ENCODE data around the gene IGFBP3. TPM values are rescaled to one million over a fixed set of nuclear protein-coding genes. Genes with fewer than 3 reads are reported as not detected.

The IGFBP3 gene
- total RNA-seq, 1 donor from 2014 or later, result 1,283 TPM

GRCh38 chr7:45969940-45970339 is 48.9 kb upstream of the IGFBP3 start:
- peaks cover 7% of the 10 kb centered on the region for H3K9me3 Mint-ChIP-seq (ENCODE audit: unreplicated experiment)
- TF ChIP-seq CTCF (IDR thresholded peaks at IDR 0.05; ENCODE audit: insufficient read depth, low read depth, low read length) (no peak), EZH2 (IDR thresholded peaks at IDR 0.05; ENCODE audit: insufficient read depth, low read length) (no peak)
- Histone ChIP-seq H3K9ac (ENCODE audit: low read length) (no peak overlapping the region), H3K9me3 (ENCODE audit: insufficient read depth, low read depth, low read length) (no peaks in the 10 kb centered on the region), H2AFZ (ENCODE audit: low read depth, low read length) (no peak overlapping the region), H3K4me2 (ENCODE audit: low read length) (no peak overlapping the region), H4K20me1 (ENCODE audit: insufficient read depth, low read length) (no peaks in the 10 kb centered on the region), H3K27ac (ENCODE audit: low read depth, low read length) (no peak overlapping the region), H3K4me1 (ENCODE audit: insufficient read depth, low read length) (peaks cover 10% of the 10 kb centered on the region), H3K79me2 (ENCODE audit: insufficient read depth, low read length) (no peaks in the 10 kb centered on the region), H3K27me3 (ENCODE audit: insufficient read depth, low read length) (no peaks in the 10 kb centered on the region), H3K36me3 (ENCODE audit: insufficient read depth, low read length) (no peaks in the 10 kb centered on the region), H3K4me3 (ENCODE audit: insufficient read depth, low read depth, low read length) (no peak overlapping the region)
- peaks cover 19% of the 10 kb centered on the region for H3K4me1 Mint-ChIP-seq (ENCODE audit: low read depth, unreplicated experiment)
- no peak overlapping the region for H3K27ac Mint-ChIP-seq (ENCODE audit: unreplicated experiment)
- no peak for FAIRE-seq
- H3K4me3 Mint-ChIP-seq (ENCODE audit: unreplicated experiment), result no peak overlapping the region
- peaks cover 4% of the 10 kb centered on the region for H3K27me3 Mint-ChIP-seq (ENCODE audit: low read depth, unreplicated experiment)
- H3K36me3 Mint-ChIP-seq (ENCODE audit: low read depth, unreplicated experiment), result peaks cover 11% of the 10 kb centered on the region
- DNase-seq (ENCODE audit: low read depth), result no peak

GRCh38 chr7:45968856-45969541 is 47.9 kb upstream of the IGFBP3 start:
- H4K20me1 ChIP-seq (ENCODE audit: insufficient read depth, low read length), result no peaks in the 10 kb centered on the region
- H3K4me2 ChIP-seq (ENCODE audit: low read length), result no peak overlapping the region
- H3K27ac ChIP-seq (ENCODE audit: low read depth, low read length), result no peak overlapping the region
- peaks cover 9% of the 10 kb centered on the region for H3K36me3 Mint-ChIP-seq (ENCODE audit: low read depth, unreplicated experiment)
- peaks cover 4% of the 10 kb centered on the region for H3K27me3 Mint-ChIP-seq (ENCODE audit: low read depth, unreplicated experiment)
- no peak overlapping the region for H2AFZ ChIP-seq (ENCODE audit: low read depth, low read length)
- H3K4me3 ChIP-seq (ENCODE audit: insufficient read depth, low read depth, low read length), result no peak overlapping the region
- DNase-seq (ENCODE audit: low read depth), result no peak
- no peaks in the 10 kb centered on the region for H3K36me3 ChIP-seq (ENCODE audit: insufficient read depth, low read length)
- no peak for TF ChIP-seq CTCF (IDR thresholded peaks at IDR 0.05; ENCODE audit: insufficient read depth, low read depth, low read length)
- TF ChIP-seq EZH2 (IDR thresholded peaks at IDR 0.05; ENCODE audit: insufficient read depth, low read length), result no peak
- no peak for FAIRE-seq
- H3K9ac ChIP-seq (ENCODE audit: low read length), result no peak overlapping the region
- no peak overlapping the region for H3K4me3 Mint-ChIP-seq (ENCODE audit: unreplicated experiment)
- peaks cover 1% of the 10 kb centered on the region for H3K4me1 ChIP-seq (ENCODE audit: insufficient read depth, low read length)
- H3K27me3 ChIP-seq (ENCODE audit: insufficient read depth, low read length), result no peaks in the 10 kb centered on the region
- H3K79me2 ChIP-seq (ENCODE audit: insufficient read depth, low read length), result no peaks in the 10 kb centered on the region
- peaks cover 4% of the 10 kb centered on the region for H3K9me3 Mint-ChIP-seq (ENCODE audit: unreplicated experiment)
- H3K4me1 Mint-ChIP-seq (ENCODE audit: low read depth, unreplicated experiment), result peaks cover 15% of the 10 kb centered on the region
- no peaks in the 10 kb centered on the region for H3K9me3 ChIP-seq (ENCODE audit: insufficient read depth, low read depth, low read length)
- H3K27ac Mint-ChIP-seq (ENCODE audit: unreplicated experiment), result no peak overlapping the region

- peaks cover 4% of the 10 kb centered on the region for H3K27me3 Mint-ChIP-seq (ENCODE audit: low read depth, unreplicated experiment)
- Histone ChIP-seq H3K9ac (ENCODE audit: low read length) (no peak overlapping the region), H3K36me3 (ENCODE audit: insufficient read depth, low read length) (no peaks in the 10 kb centered on the region), H3K27ac (ENCODE audit: low read depth, low read length) (no peak overlapping the region), H3K27me3 (ENCODE audit: insufficient read depth, low read length) (no peaks in the 10 kb centered on the region), H3K4me2 (ENCODE audit: low read length) (no peak overlapping the region), H2AFZ (ENCODE audit: low read depth, low read length) (no peak overlapping the region), H3K4me3 (ENCODE audit: insufficient read depth, low read depth, low read length) (no peak overlapping the region), H3K4me1 (ENCODE audit: insufficient read depth, low read length) (no peaks in the 10 kb centered on the region), H4K20me1 (ENCODE audit: insufficient read depth, low read length) (no peaks in the 10 kb centered on the region), H3K79me2 (ENCODE audit: insufficient read depth, low read length) (no peaks in the 10 kb centered on the region), H3K9me3 (ENCODE audit: insufficient read depth, low read depth, low read length) (no peaks in the 10 kb centered on the region)
- DNase-seq (ENCODE audit: low read depth), result no peak
- no peak overlapping the region for H3K4me3 Mint-ChIP-seq (ENCODE audit: unreplicated experiment)
- FAIRE-seq, result no peak
- H3K36me3 Mint-ChIP-seq (ENCODE audit: low read depth, unreplicated experiment), result peaks cover 9% of the 10 kb centered on the region
- TF ChIP-seq CTCF (IDR thresholded peaks at IDR 0.05; ENCODE audit: insufficient read depth, low read depth, low read length), result no peak
- no peak for TF ChIP-seq EZH2 (IDR thresholded peaks at IDR 0.05; ENCODE audit: insufficient read depth, low read length)
- H3K27ac Mint-ChIP-seq (ENCODE audit: unreplicated experiment), result no peak overlapping the region
- peaks cover 4% of the 10 kb centered on the region for H3K9me3 Mint-ChIP-seq (ENCODE audit: unreplicated experiment)
- H3K4me1 Mint-ChIP-seq (ENCODE audit: low read depth, unreplicated experiment), result peaks cover 15% of the 10 kb centered on the region
These were observed 47.2 kb upstream of the IGFBP3 start for GRCh38 chr7:45968312-45968711.
